GM18505 (cell line): ENCODE data around the gene SLC41A1.

Experiments used
- ATAC-seq: cut with Tn5 transposase; IDR thresholded peaks from one replicate; pipeline ENCODE4 v1.9.1; 2021; ENCODE audit not compliant: unreplicated experiment
- POLR2A ChIP-seq: IDR thresholded peaks from 4 replicates; pipeline ENCODE4 v1.6.1; 2011; ENCODE audit warnings: borderline replicate concordance; ENCODE audit not compliant: insufficient read depth, insufficient read length; ENCODE audit errors: extremely low read depth

Gene SLC41A1

GRCh38 chr1:205746757-205747412, 66.1 kb downstream of the SLC41A1 start:
- TF ChIP-seq POLR2A = no peak
- ATAC-seq = no peak

DNA sequence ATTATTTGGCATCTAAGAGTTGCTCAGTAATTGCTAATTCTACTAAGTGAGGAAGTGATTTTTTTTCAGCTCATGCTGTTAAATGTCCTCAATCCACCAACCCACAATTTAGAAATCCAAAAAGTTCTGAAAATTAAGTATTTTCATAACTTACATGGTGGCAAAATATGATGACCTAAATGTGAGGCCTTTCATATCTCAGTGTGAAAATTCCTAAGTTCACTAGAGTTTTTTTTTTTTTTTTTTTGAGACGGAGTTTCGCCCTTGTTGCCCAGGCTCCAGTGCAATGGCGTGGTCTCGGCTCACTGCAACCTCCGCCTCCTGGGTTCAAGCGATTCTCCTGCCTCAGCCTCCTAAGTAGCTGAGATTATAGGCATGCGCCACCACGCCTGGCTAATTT, 68.6 kb downstream of the SLC41A1 start:
- TF ChIP-seq POLR2A = no peak
- no peak for ATAC-seq

- ATAC-seq = no peak
- no peak for TF ChIP-seq POLR2A
These were observed 69.0 kb downstream of the SLC41A1 start for GRCh38 chr1:205743977-205744376.

DNA sequence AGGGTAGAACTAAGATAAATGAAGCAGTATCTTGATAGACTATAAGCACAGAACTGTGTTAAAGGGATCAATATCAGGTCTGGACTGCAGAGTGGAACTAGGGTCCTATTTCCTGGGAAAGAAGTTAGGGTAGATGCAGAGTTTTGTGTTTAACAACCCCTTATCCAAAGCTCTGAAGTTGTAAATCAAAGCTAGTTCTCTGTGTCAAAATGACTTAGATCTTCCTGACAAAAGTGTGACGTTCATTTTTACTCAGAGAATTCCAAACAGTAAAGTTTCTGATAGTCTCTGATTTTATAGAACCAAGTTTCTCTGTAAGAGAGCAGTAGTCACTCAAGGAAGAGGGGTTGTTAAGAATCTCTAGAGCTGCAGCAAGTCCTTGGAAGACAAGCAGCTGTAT, 71.3 kb downstream of the SLC41A1 start:
- no peak for TF ChIP-seq POLR2A
- no peak for ATAC-seq

DNA sequence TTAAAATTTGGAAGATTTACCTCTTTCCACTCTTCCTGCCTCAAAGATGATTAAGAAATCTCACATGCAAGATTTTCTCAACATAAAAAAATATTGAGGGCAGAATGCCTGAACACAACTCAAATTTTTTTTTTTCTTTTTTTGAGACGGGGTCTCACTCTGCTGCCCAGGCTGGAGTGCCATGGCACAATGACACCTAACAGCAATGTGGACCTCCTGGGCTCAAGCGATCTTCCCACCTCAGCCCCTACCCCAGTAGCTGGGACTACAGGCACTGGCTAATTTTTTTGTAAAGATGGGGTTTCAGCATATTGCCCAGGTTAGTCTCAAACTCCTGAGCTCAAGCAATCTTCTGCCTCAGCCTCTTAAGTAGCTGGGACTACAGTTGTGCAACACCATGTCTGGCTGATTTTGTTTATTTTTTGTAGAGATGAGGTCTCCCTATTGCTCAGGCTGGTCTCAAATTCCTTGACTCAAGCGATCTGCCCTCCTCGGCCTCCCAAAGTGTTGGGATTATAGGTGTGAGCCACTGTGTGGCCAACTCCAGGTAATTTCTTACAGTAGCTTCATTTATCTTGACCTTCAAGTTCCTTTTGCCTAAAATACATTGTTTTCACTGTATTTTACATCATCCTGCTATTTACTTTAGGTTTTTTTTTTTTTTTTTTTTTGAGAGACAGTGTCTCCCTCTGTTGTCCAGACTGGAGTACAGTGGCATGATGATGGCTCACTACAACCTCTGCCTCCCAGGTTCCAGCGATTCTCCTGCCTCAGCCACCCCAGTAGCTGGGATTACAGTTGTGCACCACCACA, 73.4 kb downstream of the SLC41A1 start:
- no peak for ATAC-seq

More for the DNA sequence above, 73.4 kb downstream of the SLC41A1 start:
- TF ChIP-seq POLR2A = no peak
